MM.1S (cell line): Measurements from ENCODE around the gene EMB.
"Not testable (repeated sequence)": the region's sequence is repeated elsewhere in the genome, so short reads cannot be mapped to it uniquely, and the experiment has no call there.

Experiments used
- EZH2 ChIP-seq: fragments of 300-600 bp; sonication (generic); optimal IDR thresholded peaks from 2 replicates; pipeline ENCODE3; 2017; ENCODE audit warnings: low read depth, mild to moderate bottlenecking, antibody characterized with exemption, low read length, mixed read lengths
- TF ChIP-seq, protein P1 (sequence below): fragments of 300-600 bp; sonication (generic); IDR thresholded peaks from 2 replicates; pipeline ENCODE4 v1.5.1; 2016; ENCODE audit warnings: antibody characterized with exemption, low read length, mixed read lengths

DNA sequence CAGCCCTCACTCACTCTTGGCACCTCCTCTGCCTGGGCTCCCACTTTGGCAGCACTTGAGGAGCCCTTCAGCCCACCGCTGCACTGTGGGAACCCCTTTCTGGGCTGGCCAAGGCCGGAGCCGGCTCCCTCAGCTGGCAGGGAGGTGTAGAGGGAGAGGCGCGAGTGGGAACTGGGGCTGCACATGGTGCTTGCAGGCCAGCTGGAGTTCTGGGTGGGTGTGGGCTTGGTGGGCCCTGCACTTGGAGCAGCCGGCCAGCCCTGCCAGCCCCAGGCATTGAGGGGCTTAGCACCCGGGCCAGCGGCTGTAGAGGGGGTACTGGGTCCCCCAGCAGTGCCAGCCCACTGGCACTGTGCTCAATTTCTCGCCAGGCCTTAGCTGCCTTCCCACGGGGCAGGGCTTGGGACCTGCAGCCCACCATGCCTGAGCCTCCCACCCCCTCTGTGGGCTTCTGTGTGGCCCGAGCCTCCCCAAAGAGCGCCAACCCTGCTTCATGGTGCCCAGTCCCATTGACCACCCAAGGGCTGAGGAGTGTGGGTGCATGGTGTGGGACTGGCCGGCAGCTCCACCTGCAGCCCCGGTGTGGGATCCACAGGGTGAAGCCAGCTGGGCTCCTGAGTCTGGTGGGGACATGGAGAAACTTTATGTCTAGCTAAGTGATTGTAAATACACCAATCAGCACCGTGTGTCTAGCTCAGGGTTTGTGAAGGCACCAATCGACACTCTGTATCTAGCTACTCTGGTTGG, 71.6 kb downstream of the EMB start:
- TF ChIP-seq EZH2 = not testable (repeated sequence)
- TF ChIP-seq, protein P1, sequence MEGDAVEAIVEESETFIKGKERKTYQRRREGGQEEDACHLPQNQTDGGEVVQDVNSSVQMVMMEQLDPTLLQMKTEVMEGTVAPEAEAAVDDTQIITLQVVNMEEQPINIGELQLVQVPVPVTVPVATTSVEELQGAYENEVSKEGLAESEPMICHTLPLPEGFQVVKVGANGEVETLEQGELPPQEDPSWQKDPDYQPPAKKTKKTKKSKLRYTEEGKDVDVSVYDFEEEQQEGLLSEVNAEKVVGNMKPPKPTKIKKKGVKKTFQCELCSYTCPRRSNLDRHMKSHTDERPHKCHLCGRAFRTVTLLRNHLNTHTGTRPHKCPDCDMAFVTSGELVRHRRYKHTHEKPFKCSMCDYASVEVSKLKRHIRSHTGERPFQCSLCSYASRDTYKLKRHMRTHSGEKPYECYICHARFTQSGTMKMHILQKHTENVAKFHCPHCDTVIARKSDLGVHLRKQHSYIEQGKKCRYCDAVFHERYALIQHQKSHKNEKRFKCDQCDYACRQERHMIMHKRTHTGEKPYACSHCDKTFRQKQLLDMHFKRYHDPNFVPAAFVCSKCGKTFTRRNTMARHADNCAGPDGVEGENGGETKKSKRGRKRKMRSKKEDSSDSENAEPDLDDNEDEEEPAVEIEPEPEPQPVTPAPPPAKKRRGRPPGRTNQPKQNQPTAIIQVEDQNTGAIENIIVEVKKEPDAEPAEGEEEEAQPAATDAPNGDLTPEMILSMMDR = not testable (repeated sequence)
